Right ventricle myocardium superior (tissue), 1 donor: ENCODE results near the gene NLGN2. TPM values are rescaled to one million over a fixed set of nuclear protein-coding genes. Genes with fewer than 3 reads are reported as not detected.

Experiments used
- ATAC-seq: fragments of 200-7000 bp; cut with Tn5 transposase; one replicate; pipeline ENCODE4 v1.9.1; 2020; ENCODE audit warnings: mild to moderate bottlenecking; ENCODE audit not compliant: poor library complexity
- DNase-seq: peaks from one replicate; pipeline ENCODE4 v3.0.0-alpha.2; 2020
- intact Hi-C: fragments of 100-400 bp; cut with DNase I; formaldehyde crosslinking; loops from one replicate; pipeline ENCODE4 v1.11.2; 2022
- total RNA-seq: library from RNA; stranded (reverse); fragmentation: NEBNext Ultra II Directional; extraction: Animal tissue kit (Norgen Biotek cat#: 25700); gene quantifications from one replicate; pipeline ENCODE4 v1.2.1, GENCODE V29; 2021
- donor health status: DM: no; HTN: yes; CAD: no; lungs with severe emphysema.

Gene NLGN2
- total RNA-seq, 1 donor from 2014 or later, result 5.8 TPM

GRCh38 chr17:7389924-7390910 lies 17.4 kb upstream of the NLGN2 start:
- ATAC-seq, result no peak
- DNase-seq, result no peak
- intact Hi-C loops, result loop anchor here (5.0 kb wide), 1 partner anchor 33 kb away; the partner anchor contains the start of gene TMEM95

- intact Hi-C loops, result loop anchor here (5.0 kb wide), 1 partner anchor 34 kb away; the partner anchor contains the start of gene TMEM95
- ATAC-seq (no peak), DNase-seq (no peak)
Observed at GRCh38 chr17:7391307-7391706, 16.3 kb upstream of the NLGN2 start.

- intact Hi-C loops, result loop anchor here (5.0 kb wide), 1 partner anchor 36 kb away; the partner anchor contains the start of gene TMEM95
- no peak for DNase-seq
- ATAC-seq, result no peak
Observed at GRCh38 chr17:7392696-7393612, 14.7 kb upstream of the NLGN2 start.

- ATAC-seq (peak; percentile 20), DNase-seq (no peak)
- intact Hi-C loops, result loop anchor here (5.0 kb wide), 1 partner anchor 37 kb away; the partner anchor contains the start of gene TMEM95
Observed at GRCh38 chr17:7393613-7394451, 13.8 kb upstream of the NLGN2 start.

- intact Hi-C loops, result loop anchor here (5.0 kb wide), 1 partner anchor 37 kb away; the partner anchor contains the start of gene TMEM95
- peak; percentile 95 for DNase-seq
- ATAC-seq, result peak; percentile 95
Observed at GRCh38 chr17:7394452-7395191, 13.0 kb upstream of the NLGN2 start, which contains the start of gene PLSCR3. Gene PLSCR3, minus strand, starts transcription at chr17:7394525. Its CDS starts 415 bp downstream, at chr17:7394110.

GRCh38 chr17:7396147-7396546 lies 11.5 kb upstream of the NLGN2 start:
- DNase-seq (no peak), ATAC-seq (no peak)
- intact Hi-C loops, result no loop called here

- DNase-seq (no peak), ATAC-seq (no peak)
- intact Hi-C loops, result no loop called here
Observed at GRCh38 chr17:7398612-7399011, 9.0 kb upstream of the NLGN2 start.

- intact Hi-C loops, result no loop called here
Observed at GRCh38 chr17:7403043-7403726, 4.5 kb upstream of the NLGN2 start.

GRCh38 chr17:7403727-7403976 lies 4.0 kb upstream of the NLGN2 start:
- intact Hi-C loops, result no loop called here

More at GRCh38 chr17:7403043-7403726, 4.5 kb upstream of the NLGN2 start:
- ATAC-seq (peak; percentile 24), DNase-seq (peak; percentile 83)

GRCh38 chr17:7403977-7404736 lies 3.5 kb upstream of the NLGN2 start, which contains the start of gene TMEM256:
Gene TMEM256, minus strand, starts transcription at chr17:7404097. Its CDS starts 13 bp downstream, at chr17:7404084.
- intact Hi-C loops, result no loop called here
- peak; percentile 93 for ATAC-seq
- peak; percentile 99 for DNase-seq

More at GRCh38 chr17:7403727-7403976, 4.0 kb upstream of the NLGN2 start:
- DNase-seq (no peak), ATAC-seq (peak; percentile 61)

GRCh38 chr17:7404737-7405349 lies 2.8 kb upstream of the NLGN2 start:
- intact Hi-C loops, result no loop called here
- DNase-seq (peak; percentile 83), ATAC-seq (peak; percentile 52)

GRCh38 chr17:7405350-7406234 lies 2.1 kb upstream of the NLGN2 start:
- intact Hi-C loops, result no loop called here
- no peak for DNase-seq
- ATAC-seq, result no peak

- intact Hi-C loops, result no loop called here
- ATAC-seq (no peak), DNase-seq (no peak)
Observed at GRCh38 chr17:7406235-7406825, 1.3 kb upstream of the NLGN2 start.

GRCh38 chr17:7407082-7407481 lies 563 bp upstream of the NLGN2 start:
- intact Hi-C loops, result no loop called here
- no peak for ATAC-seq
- no peak for DNase-seq
